H9 (cell line): ENCODE data around the gene TPM2. TPM values are rescaled to one million over a fixed set of nuclear protein-coding genes. Genes with fewer than 3 reads are reported as not detected.
A peak's percentile ranks its signal among the peaks of the same experiment; 100 is the strongest.

Experiments used
- DNase-seq: peaks from one replicate; pipeline ENCODE4 v3.0.0-alpha.2; 2017
- H2AFZ ChIP-seq: one replicate; pipeline ENCODE4 v1.6.1; 2013; ENCODE audit warnings: mild to moderate bottlenecking, low read length, control low read depth, moderate library complexity
- H2AK5ac ChIP-seq: 2 replicates; pipeline ENCODE4 v1.6.1; 2013; ENCODE audit warnings: low read length, control low read depth, mixed read lengths; ENCODE audit not compliant: insufficient read length
- H2BK120ac ChIP-seq: one replicate; pipeline ENCODE4 v1.6.1; 2013; ENCODE audit warnings: low read depth, mild to moderate bottlenecking, low read length, control low read depth, inconsistent platforms; ENCODE audit not compliant: poor library complexity, severe bottlenecking
- H2BK12ac ChIP-seq: 2 replicates; pipeline ENCODE4 v1.6.1; 2013; ENCODE audit warnings: low read length, control low read depth, mixed read lengths, low read depth; ENCODE audit not compliant: insufficient read length
- H2BK15ac ChIP-seq: 2 replicates; pipeline ENCODE4 v1.6.1; 2013; ENCODE audit warnings: low read depth, low read length, control low read depth
- H2BK20ac ChIP-seq: one replicate; pipeline ENCODE4 v1.6.1; 2013; ENCODE audit warnings: low read depth, mild to moderate bottlenecking, low read length, control low read depth, inconsistent platforms; ENCODE audit not compliant: poor library complexity, severe bottlenecking
- H2BK5ac ChIP-seq: 2 replicates; pipeline ENCODE4 v1.6.1; 2013; ENCODE audit warnings: low read length, control low read depth, mixed read lengths; ENCODE audit not compliant: insufficient read length
- H3K14ac ChIP-seq: 2 replicates; pipeline ENCODE4 v1.6.1; 2013; ENCODE audit warnings: low read length, control low read depth; ENCODE audit not compliant: insufficient read depth
- H3K18ac ChIP-seq: 2 replicates; pipeline ENCODE4 v1.6.1; 2013; ENCODE audit warnings: low read depth, mild to moderate bottlenecking, mixed read lengths, low read length, control low read depth; ENCODE audit not compliant: insufficient read length
- H3K23ac ChIP-seq: 2 replicates; pipeline ENCODE4 v1.6.1; 2013; ENCODE audit warnings: low read length, control low read depth, mixed read lengths, low read depth; ENCODE audit not compliant: insufficient read length
- H3K23me2 ChIP-seq: 2 replicates; pipeline ENCODE4 v1.6.1; 2013; ENCODE audit warnings: low read depth, mild to moderate bottlenecking, mixed read lengths, low read length, control low read depth; ENCODE audit not compliant: insufficient read length, poor library complexity, severe bottlenecking
- H3K27ac ChIP-seq: 2 replicates; pipeline ENCODE4 v1.5.1; 2013; ENCODE audit warnings: low read length, control low read depth, mixed read lengths, low read depth; ENCODE audit not compliant: insufficient read length
- H3K27me3 ChIP-seq: 2 replicates; pipeline ENCODE4 v1.6.1; 2013; ENCODE audit warnings: low read length, control low read depth, inconsistent platforms; ENCODE audit not compliant: insufficient read depth
- H3K4ac ChIP-seq: 2 replicates; pipeline ENCODE4 v1.6.1; 2013; ENCODE audit warnings: low read depth, mild to moderate bottlenecking, control low read depth, inconsistent platforms, low read length, moderate library complexity
- H3K4me1 ChIP-seq: 2 replicates; pipeline ENCODE4 v1.6.1; 2013; ENCODE audit warnings: low read length, control low read depth, inconsistent platforms; ENCODE audit not compliant: insufficient read depth
- H3K4me2 ChIP-seq: 2 replicates; pipeline ENCODE4 v1.6.1; 2013; ENCODE audit warnings: low read length, control low read depth, mixed read lengths; ENCODE audit not compliant: insufficient read length, insufficient read depth
- H3K56ac ChIP-seq: 2 replicates; pipeline ENCODE4 v1.6.1; 2013; ENCODE audit warnings: low read depth, mild to moderate bottlenecking, mixed read lengths, low read length, control low read depth; ENCODE audit not compliant: insufficient read length
- H3K79me1 ChIP-seq: 2 replicates; pipeline ENCODE4 v1.6.1; 2013; ENCODE audit warnings: low read depth, mild to moderate bottlenecking, moderate library complexity, low read length, control low read depth, inconsistent platforms; ENCODE audit not compliant: insufficient read depth, poor library complexity, severe bottlenecking
- H3K79me2 ChIP-seq: 2 replicates; pipeline ENCODE4 v1.6.1; 2013; ENCODE audit warnings: low read length, control low read depth, inconsistent platforms; ENCODE audit not compliant: insufficient read depth
- H3K9ac ChIP-seq: 2 replicates; pipeline ENCODE4 v1.6.1; 2013; ENCODE audit warnings: low read length, control low read depth, mixed read lengths; ENCODE audit not compliant: insufficient read length; ENCODE audit errors: extremely low read depth
- H3K9me3 ChIP-seq: one replicate; pipeline ENCODE4 v1.6.1; 2013; ENCODE audit warnings: low read depth, low read length, inconsistent platforms; ENCODE audit not compliant: control insufficient read depth
- H3T11ph ChIP-seq: one replicate; pipeline ENCODE4 v1.6.1; 2013; ENCODE audit warnings: mild to moderate bottlenecking, low read length, control low read depth, inconsistent platforms
- H4K20me1 ChIP-seq: one replicate; pipeline ENCODE4 v1.6.1; 2013; ENCODE audit not compliant: control insufficient read depth, insufficient read length, insufficient read depth
- H4K5ac ChIP-seq: 2 replicates; pipeline ENCODE4 v1.6.1; 2013; ENCODE audit warnings: low read depth, mild to moderate bottlenecking, mixed read lengths, low read length, control low read depth; ENCODE audit not compliant: insufficient read length
- H4K8ac ChIP-seq: replicated peaks from 2 replicates; pipeline ENCODE4 v1.6.1; 2013; ENCODE audit warnings: low read length, control low read depth, mixed read lengths, low read depth; ENCODE audit not compliant: insufficient read length
- H4K91ac ChIP-seq: 2 replicates; pipeline ENCODE4 v1.6.1; 2013; ENCODE audit warnings: low read depth, mild to moderate bottlenecking, moderate library complexity, mixed read lengths, low read length, control low read depth; ENCODE audit not compliant: insufficient read length
- H3K27ac Mint-ChIP-seq, 3 experiments: 2 replicates in 2 of 3; 3 replicates in 1 of 3; pipeline ENCODE4 v1.8.0; 2020 to 2021; ENCODE audit warnings: mixed read lengths in 3 of 3, mild to moderate bottlenecking in 1 of 3, moderate library complexity in 1 of 3
- H3K27me3 Mint-ChIP-seq: 2 replicates; pipeline ENCODE4 v1.8.0; 2021; ENCODE audit warnings: low read depth, mild to moderate bottlenecking, moderate library complexity, mixed read lengths
- H3K36me3 Mint-ChIP-seq, 3 experiments: 2 replicates in 2 of 3; 3 replicates in 1 of 3; pipeline ENCODE4 v1.8.0; 2020 to 2021; ENCODE audit warnings: low read depth in 3 of 3, mixed read lengths in 3 of 3; ENCODE audit not compliant: insufficient read depth in 1 of 3
- H3K4me1 Mint-ChIP-seq, 2 experiments: 2 replicates each; pipeline ENCODE4 v1.8.0; 2020; ENCODE audit warnings: mixed read lengths in 2 of 2
- H3K4me3 Mint-ChIP-seq, 2 experiments: 2 replicates in 1 of 2; 3 replicates in 1 of 2; pipeline ENCODE4 v1.8.0; 2020 to 2021; ENCODE audit warnings: mild to moderate bottlenecking in 2 of 2, mixed read lengths in 2 of 2, moderate library complexity in 1 of 2
- H3K9me3 Mint-ChIP-seq, 2 experiments: 2 replicates in 1 of 2; 3 replicates in 1 of 2; pipeline ENCODE4 v1.8.0; 2020; ENCODE audit warnings: mild to moderate bottlenecking in 2 of 2, mixed read lengths in 2 of 2, moderate library complexity in 1 of 2
- WGBS: extraction: QIAGEN DNeasy Blood & Tissue Kit; methylation state at CpG from one replicate; pipeline ENCODE4 v1.1.7; 2013; ENCODE audit warnings: missing lambda C conversion rate, low lambda C conversion rate, mixed read lengths; ENCODE audit not compliant: insufficient read length; ENCODE audit errors: extremely low coverage; 5-methylcytosine and 5-hydroxymethylcytosine counted together
- total RNA-seq: library from RNA; stranded (reverse); gene quantifications from 2 replicates; pipeline ENCODE4 v1.2.1, GENCODE V29; 2021
- TF ChIP-seq, protein P1 (sequence below): fragments of 200-600 bp; sonication (generic); conservative IDR thresholded peaks from 3 replicates; pipeline ENCODE4 v1.8.0; 2021; ENCODE audit warnings: antibody characterized with exemption, mild to moderate bottlenecking

TPM2 gene
- total RNA-seq, 1 experiment from 2014 or later, result 225 TPM

DNA sequence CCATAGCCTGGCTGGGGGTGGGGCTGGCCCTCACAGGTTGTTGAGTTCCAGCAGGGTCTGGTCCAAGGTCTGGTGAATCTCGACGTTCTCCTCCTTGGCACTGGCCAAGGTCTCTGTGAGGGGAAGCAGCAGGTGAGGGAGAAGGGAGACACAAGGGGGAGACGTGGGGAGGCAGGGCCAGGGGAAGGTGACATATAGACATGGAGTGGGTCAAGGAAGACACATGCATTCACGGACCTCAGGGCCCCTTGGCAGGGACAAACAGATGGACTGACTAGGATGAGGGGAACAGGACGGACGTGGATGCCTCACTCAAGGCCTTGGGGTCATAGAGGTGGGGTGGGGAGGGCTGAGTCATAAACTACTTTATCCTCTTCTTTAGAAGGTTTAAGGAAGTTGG lies 7.7 kb downstream of the TPM2 start:
- H3K18ac ChIP-seq, result no peak overlapping the region
- WGBS, result no CpG with 5 or more reads among the region's 6 CpGs
- no peak overlapping the region for H2BK12ac ChIP-seq
- H3K14ac ChIP-seq, result no peak overlapping the region
- H3K27me3 Mint-ChIP-seq, result peaks cover 8% of the 10 kb centered on the region
- no peaks in the 10 kb centered on the region for H3K9me3 ChIP-seq
- no peak overlapping the region for H3T11ph ChIP-seq
- H3K27ac ChIP-seq, result no peak overlapping the region
- no peak overlapping the region for H3K4me2 ChIP-seq
- H2BK20ac ChIP-seq, result no peak overlapping the region
- no peak overlapping the region for H4K5ac ChIP-seq
- H3K4me1 ChIP-seq, result no peaks in the 10 kb centered on the region; the same call in none of the 2 replicates
- peak overlapping the region in 1 of 3 experiments; percentile 92; a peak in 3 of 7 replicates for H3K27ac Mint-ChIP-seq
- H3K79me2 ChIP-seq, result no peaks in the 10 kb centered on the region
- no peak overlapping the region for H4K8ac ChIP-seq
- H2BK120ac ChIP-seq, result no peak overlapping the region
- no peaks in the 10 kb centered on the region for H4K20me1 ChIP-seq
- H2BK5ac ChIP-seq, result no peak overlapping the region
- H3K4me3 Mint-ChIP-seq, result peak overlapping the region in 1 of 2 experiments; percentile 56; a peak in 1 of 5 replicates
- H3K27me3 ChIP-seq, result no peaks in the 10 kb centered on the region
- H3K23ac ChIP-seq, result no peak overlapping the region
- no peak overlapping the region for H3K56ac ChIP-seq
- H3K23me2 ChIP-seq, result no peaks in the 10 kb centered on the region
- no peak overlapping the region for H2AFZ ChIP-seq
- TF ChIP-seq, protein P1, sequence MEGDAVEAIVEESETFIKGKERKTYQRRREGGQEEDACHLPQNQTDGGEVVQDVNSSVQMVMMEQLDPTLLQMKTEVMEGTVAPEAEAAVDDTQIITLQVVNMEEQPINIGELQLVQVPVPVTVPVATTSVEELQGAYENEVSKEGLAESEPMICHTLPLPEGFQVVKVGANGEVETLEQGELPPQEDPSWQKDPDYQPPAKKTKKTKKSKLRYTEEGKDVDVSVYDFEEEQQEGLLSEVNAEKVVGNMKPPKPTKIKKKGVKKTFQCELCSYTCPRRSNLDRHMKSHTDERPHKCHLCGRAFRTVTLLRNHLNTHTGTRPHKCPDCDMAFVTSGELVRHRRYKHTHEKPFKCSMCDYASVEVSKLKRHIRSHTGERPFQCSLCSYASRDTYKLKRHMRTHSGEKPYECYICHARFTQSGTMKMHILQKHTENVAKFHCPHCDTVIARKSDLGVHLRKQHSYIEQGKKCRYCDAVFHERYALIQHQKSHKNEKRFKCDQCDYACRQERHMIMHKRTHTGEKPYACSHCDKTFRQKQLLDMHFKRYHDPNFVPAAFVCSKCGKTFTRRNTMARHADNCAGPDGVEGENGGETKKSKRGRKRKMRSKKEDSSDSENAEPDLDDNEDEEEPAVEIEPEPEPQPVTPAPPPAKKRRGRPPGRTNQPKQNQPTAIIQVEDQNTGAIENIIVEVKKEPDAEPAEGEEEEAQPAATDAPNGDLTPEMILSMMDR, result no peak
- peaks cover 21 to 25% of the 10 kb centered on the region in 2 experiments for H3K4me1 Mint-ChIP-seq
- no peak overlapping the region for H2BK15ac ChIP-seq
- H2AK5ac ChIP-seq, result no peak overlapping the region
- no peak overlapping the region for H4K91ac ChIP-seq
- no peaks in the 10 kb centered on the region for H3K79me1 ChIP-seq
- no peak overlapping the region for H3K9ac ChIP-seq
- no peak for DNase-seq
- no peaks in the 10 kb centered on the region for H3K9me3 Mint-ChIP-seq
- H3K4ac ChIP-seq, result no peak overlapping the region
- H3K36me3 Mint-ChIP-seq, result peaks cover 37 to 53% (median 52%) of the 10 kb centered on the region in 3 experiments; a peak in 6 of 7 replicates
